NB4 (cell line): Measurements from ENCODE around the gene PDGFC.

Source experiments
- POLR2A ChIP-seq: IDR thresholded peaks from 2 replicates; pipeline ENCODE4 v1.6.1; 2011; ENCODE audit warnings: mild to moderate bottlenecking; ENCODE audit not compliant: insufficient read length; ENCODE audit errors: extremely low read depth
- TF ChIP-seq, protein P1 (sequence below): IDR thresholded peaks from one replicate; pipeline ENCODE4 v1.5.1; 2012; ENCODE audit warnings: low read depth, low read length
- TF ChIP-seq, protein P2 (sequence below): IDR thresholded peaks from 2 replicates; pipeline ENCODE4 v1.6.1; 2011; ENCODE audit warnings: low read depth, low read length

DNA sequence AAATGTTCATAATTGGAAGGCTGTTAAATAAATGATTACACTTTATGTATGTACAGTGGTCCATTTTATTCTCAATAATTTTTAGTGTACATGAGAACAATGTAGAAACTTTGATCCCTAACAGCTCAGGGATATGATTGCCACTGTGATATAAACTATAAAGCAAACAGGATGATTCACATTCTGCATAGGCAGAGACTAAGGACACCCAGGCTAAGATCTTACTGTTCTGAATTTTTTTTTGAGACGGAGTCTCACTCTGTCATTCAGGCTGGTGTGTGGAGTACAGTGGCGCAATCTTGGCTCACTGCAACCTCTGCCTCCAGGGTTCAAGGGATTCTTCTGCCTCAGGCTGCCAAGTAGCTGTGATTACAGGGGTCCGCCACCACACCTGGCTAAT, 186.6 kb downstream of the PDGFC start:
- no peak for TF ChIP-seq POLR2A
- TF ChIP-seq, protein P1, sequence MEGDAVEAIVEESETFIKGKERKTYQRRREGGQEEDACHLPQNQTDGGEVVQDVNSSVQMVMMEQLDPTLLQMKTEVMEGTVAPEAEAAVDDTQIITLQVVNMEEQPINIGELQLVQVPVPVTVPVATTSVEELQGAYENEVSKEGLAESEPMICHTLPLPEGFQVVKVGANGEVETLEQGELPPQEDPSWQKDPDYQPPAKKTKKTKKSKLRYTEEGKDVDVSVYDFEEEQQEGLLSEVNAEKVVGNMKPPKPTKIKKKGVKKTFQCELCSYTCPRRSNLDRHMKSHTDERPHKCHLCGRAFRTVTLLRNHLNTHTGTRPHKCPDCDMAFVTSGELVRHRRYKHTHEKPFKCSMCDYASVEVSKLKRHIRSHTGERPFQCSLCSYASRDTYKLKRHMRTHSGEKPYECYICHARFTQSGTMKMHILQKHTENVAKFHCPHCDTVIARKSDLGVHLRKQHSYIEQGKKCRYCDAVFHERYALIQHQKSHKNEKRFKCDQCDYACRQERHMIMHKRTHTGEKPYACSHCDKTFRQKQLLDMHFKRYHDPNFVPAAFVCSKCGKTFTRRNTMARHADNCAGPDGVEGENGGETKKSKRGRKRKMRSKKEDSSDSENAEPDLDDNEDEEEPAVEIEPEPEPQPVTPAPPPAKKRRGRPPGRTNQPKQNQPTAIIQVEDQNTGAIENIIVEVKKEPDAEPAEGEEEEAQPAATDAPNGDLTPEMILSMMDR: no peak
- TF ChIP-seq, protein P2, sequence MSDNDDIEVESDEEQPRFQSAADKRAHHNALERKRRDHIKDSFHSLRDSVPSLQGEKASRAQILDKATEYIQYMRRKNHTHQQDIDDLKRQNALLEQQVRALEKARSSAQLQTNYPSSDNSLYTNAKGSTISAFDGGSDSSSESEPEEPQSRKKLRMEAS: no peak
